Calu3 (cell line): ENCODE measurements around the gene LRGUK. TPM values are rescaled to one million over a fixed set of nuclear protein-coding genes. Genes with fewer than 3 reads are reported as not detected.
"Not testable (repeated sequence)": the region's sequence is repeated elsewhere in the genome, so short reads cannot be mapped to it uniquely, and the experiment has no call there.

Experiments used
- BruUV-seq: library from RNA; stranded (reverse); fragments of 400-500 nt; replicated peaks from 2 replicates; lab custom pipeline; 2021; lab: Mats Ljungman, UMichigan
- CTCF ChIA-PET: fragments of 300-600 bp; sonication (Branson Sonifier 250); formaldehyde crosslinking; loops from one replicate; lab custom pipeline; 2022; ENCODE audit warnings: antibody characterized with exemption; lab: Charles Lee
- DNase-seq: peaks from one replicate; pipeline ENCODE4 v3.0.0; 2022
- H3K27ac Mint-ChIP-seq: one replicate; pipeline ENCODE4 v1.8.0; 2022; ENCODE audit warnings: mixed read lengths; ENCODE audit not compliant: unreplicated experiment
- H3K27me3 Mint-ChIP-seq: one replicate; pipeline ENCODE4 v1.8.0; 2022; ENCODE audit warnings: mixed read lengths; ENCODE audit not compliant: unreplicated experiment
- H3K36me3 Mint-ChIP-seq: one replicate; pipeline ENCODE4 v1.8.0; 2022; ENCODE audit warnings: mild to moderate bottlenecking, moderate library complexity, mixed read lengths; ENCODE audit not compliant: insufficient read depth, unreplicated experiment
- H3K4me1 Mint-ChIP-seq: one replicate; pipeline ENCODE4 v1.8.0; 2022; ENCODE audit warnings: mild to moderate bottlenecking, low read depth, mixed read lengths; ENCODE audit not compliant: unreplicated experiment
- H3K4me3 Mint-ChIP-seq: one replicate; pipeline ENCODE4 v1.8.0; 2022; ENCODE audit warnings: mild to moderate bottlenecking, low read depth, moderate library complexity, mixed read lengths; ENCODE audit not compliant: unreplicated experiment
- H3K9me3 Mint-ChIP-seq: one replicate; pipeline ENCODE4 v1.8.0; 2022; ENCODE audit warnings: low read depth, mixed read lengths; ENCODE audit not compliant: unreplicated experiment
- intact Hi-C: fragments of 100-400 bp; cut with micrococcal nuclease; formaldehyde crosslinking; loops from one replicate; pipeline ENCODE4 v1.10.0; 2022; ENCODE audit not compliant: unreplicated experiment
- total RNA-seq: library from RNA; stranded (reverse); gene quantifications from 2 replicates; pipeline ENCODE4 v1.2.3, GENCODE V29; 2022
- TF ChIP-seq, protein P1 (sequence below): fragments of 200-600 bp; IDR thresholded peaks from one replicate; pipeline ENCODE4 v1.8.0; 2022; ENCODE audit warnings: antibody characterized with exemption; ENCODE audit not compliant: unreplicated experiment

Gene LRGUK
- total RNA-seq, 1 experiment from 2014 or later = 0.52 TPM

DNA sequence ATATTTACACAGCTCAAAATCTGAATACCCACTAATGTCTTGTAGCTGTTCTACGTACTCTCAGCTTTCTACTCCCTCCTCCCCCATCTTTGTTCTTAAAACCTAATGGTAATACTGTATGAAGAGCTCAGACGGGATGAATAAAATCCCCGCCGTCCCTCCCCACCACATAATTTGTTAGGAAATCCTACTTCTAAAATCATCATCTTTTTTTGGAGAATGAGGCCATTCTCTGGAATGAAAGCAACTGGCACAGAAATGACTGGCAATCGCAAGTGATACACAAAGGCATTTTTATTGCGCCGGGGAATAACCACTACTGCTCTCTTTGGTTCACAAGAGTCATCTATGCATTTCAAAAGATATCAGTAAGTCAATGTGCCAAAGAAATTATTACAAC lies 162.3 kb downstream of the LRGUK start:
- H3K9me3 Mint-ChIP-seq = no peaks in the 10 kb centered on the region
- H3K4me1 Mint-ChIP-seq = peaks cover 8% of the 10 kb centered on the region
- TF ChIP-seq, protein P1, sequence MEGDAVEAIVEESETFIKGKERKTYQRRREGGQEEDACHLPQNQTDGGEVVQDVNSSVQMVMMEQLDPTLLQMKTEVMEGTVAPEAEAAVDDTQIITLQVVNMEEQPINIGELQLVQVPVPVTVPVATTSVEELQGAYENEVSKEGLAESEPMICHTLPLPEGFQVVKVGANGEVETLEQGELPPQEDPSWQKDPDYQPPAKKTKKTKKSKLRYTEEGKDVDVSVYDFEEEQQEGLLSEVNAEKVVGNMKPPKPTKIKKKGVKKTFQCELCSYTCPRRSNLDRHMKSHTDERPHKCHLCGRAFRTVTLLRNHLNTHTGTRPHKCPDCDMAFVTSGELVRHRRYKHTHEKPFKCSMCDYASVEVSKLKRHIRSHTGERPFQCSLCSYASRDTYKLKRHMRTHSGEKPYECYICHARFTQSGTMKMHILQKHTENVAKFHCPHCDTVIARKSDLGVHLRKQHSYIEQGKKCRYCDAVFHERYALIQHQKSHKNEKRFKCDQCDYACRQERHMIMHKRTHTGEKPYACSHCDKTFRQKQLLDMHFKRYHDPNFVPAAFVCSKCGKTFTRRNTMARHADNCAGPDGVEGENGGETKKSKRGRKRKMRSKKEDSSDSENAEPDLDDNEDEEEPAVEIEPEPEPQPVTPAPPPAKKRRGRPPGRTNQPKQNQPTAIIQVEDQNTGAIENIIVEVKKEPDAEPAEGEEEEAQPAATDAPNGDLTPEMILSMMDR = no peak
- no peak overlapping the region for H3K4me3 Mint-ChIP-seq
- intact Hi-C loops = no loop called here
- no peak overlapping the region for H3K27ac Mint-ChIP-seq
- no peaks in the 10 kb centered on the region for H3K36me3 Mint-ChIP-seq
- H3K27me3 Mint-ChIP-seq = no peaks in the 10 kb centered on the region
- no TSS peak for BruUV-seq
- no peak for DNase-seq
- CTCF ChIA-PET = no interaction called here

DNA sequence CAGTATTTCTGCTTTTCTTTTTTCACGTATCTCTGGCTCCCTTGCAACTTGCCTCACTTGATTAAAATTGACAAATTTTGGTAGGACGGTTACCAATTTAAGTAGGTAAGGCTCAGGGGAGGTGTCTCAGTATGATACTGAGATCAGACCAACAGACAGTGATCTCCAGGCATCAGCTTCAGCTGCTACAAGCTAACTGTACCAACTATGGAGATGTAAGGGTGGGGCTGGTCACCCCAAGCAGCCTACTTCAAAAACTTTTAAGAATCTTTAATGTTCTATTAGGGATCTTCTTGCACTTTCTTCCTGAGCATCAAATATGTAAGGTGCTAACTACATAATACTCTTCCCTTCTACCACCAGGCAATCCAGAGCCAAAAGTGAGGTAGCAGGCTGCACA lies 162.7 kb downstream of the LRGUK start:
- intact Hi-C loops = no loop called here
- CTCF ChIA-PET = no interaction called here
- no peak overlapping the region for H3K4me3 Mint-ChIP-seq
- TF ChIP-seq, protein P1 = no peak
- no peaks in the 10 kb centered on the region for H3K36me3 Mint-ChIP-seq
- H3K9me3 Mint-ChIP-seq = no peaks in the 10 kb centered on the region
- no peak for DNase-seq
- no peaks in the 10 kb centered on the region for H3K27me3 Mint-ChIP-seq
- H3K4me1 Mint-ChIP-seq = peaks cover 8% of the 10 kb centered on the region
- no TSS peak for BruUV-seq
- no peak overlapping the region for H3K27ac Mint-ChIP-seq

DNA sequence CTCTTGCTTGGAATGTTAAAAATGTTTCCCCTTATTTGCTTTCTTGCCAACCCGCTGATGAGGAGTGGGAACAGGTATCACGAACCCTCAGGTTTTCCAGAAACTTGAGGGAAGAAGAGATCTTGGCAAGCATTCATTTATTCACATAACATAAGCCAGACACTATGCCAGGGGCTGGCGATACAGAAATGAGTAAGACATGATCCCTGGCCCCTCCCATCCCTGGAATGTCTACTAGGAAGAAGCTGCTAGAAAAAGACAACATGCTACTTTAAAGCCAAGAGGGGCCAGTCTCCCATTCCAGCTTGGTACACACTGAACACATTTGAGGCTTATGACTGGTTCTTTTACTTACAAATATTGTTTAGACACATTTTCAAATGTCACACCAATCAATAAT lies 163.1 kb downstream of the LRGUK start:
- Mint-ChIP-seq H3K4me3 (no peak overlapping the region), H3K9me3 (no peaks in the 10 kb centered on the region), H3K4me1 (peaks cover 8% of the 10 kb centered on the region), H3K27me3 (no peaks in the 10 kb centered on the region), H3K36me3 (no peaks in the 10 kb centered on the region), H3K27ac (no peak overlapping the region)
- CTCF ChIA-PET = no interaction called here
- DNase-seq = peak; percentile 4
- intact Hi-C loops = no loop called here
- BruUV-seq = no TSS peak
- TF ChIP-seq, protein P1 = no peak

DNA sequence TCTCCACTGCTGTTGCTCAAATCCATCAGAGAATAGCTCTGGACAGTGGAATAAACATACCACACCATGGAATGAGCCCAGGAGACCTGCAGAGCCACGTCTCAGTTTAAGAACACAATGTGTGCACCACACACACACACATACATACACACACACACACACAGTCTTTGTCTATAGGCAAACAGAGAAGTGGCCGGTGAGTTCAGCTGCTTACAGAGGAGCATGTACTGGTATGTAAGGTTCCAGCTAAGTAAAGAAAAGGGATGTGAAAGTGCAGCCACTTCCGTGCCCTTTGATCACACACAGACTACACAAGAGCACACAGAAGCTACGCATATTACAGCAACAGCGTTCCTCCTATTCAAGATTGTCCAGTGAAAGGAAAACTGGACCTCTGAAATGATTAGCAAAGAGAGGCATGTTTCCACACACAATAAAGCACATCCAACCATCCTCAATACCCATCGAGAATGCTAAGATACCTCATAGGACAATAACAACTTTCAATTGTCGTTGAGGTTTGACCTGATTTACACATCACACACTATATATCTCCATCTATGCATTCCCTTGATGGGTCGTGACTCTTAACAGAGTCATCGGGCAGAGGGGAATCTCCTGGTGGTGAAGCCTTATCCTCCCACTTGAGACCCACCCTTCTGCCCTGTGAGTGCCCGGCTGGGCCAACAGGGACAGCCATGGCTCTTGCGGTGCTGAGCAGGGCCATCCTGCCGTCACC lies 166.0 kb downstream of the LRGUK start:
- intact Hi-C loops = no loop called here
- H3K27ac Mint-ChIP-seq = no peak overlapping the region

DNA sequence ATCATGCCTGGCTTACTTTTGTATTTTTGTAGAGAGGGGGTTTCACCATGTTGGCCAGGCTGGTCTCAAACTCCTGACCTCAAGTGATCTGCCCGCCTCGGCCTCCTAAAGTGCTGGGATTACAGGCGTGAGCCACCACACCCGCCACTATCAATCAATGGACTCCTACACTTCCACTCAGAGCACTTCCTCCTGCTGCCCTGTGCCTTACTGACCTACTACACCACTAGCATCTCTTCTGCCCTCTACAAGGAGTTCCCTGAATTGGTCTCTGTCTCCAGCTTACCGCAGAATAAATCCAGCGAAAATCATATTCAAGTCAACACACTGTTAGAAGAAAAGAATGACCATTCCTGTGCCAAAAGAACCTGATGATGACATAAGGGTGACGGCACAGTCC lies 168.8 kb downstream of the LRGUK start:
- CTCF ChIA-PET, intact Hi-C loops, DNase-seq, BruUV-seq, H3K27ac Mint-ChIP-seq, H3K27me3 Mint-ChIP-seq, H3K4me1 Mint-ChIP-seq, H3K9me3 Mint-ChIP-seq, H3K4me3 Mint-ChIP-seq, H3K36me3 Mint-ChIP-seq: not testable (repeated sequence)

More for the DNA sequence above, 166.0 kb downstream of the LRGUK start:
- Mint-ChIP-seq H3K4me3 (no peak overlapping the region), H3K4me1 (peaks cover 8% of the 10 kb centered on the region), H3K9me3 (no peaks in the 10 kb centered on the region), H3K27me3 (no peaks in the 10 kb centered on the region), H3K36me3 (no peaks in the 10 kb centered on the region)
- BruUV-seq = no TSS peak
- CTCF ChIA-PET = interaction anchor here (0.5 kb wide), 1 partner anchor 178 kb away, joined by 3 read pairs; no protein-coding TSS in a partner anchor
- DNase-seq = no peak
- TF ChIP-seq, protein P1 = no peak
